Measurements from ENCODE around the gene CHPT1. TPM values are rescaled to one million over a fixed set of nuclear protein-coding genes. Genes with fewer than 3 reads are reported as not detected.
A peak's percentile ranks its signal among the peaks of the same experiment; 100 is the strongest.

Gene CHPT1
- total and polyA plus RNA-seq, 2 of the 13 experiments (the other 11 are each of a cell fraction or from before 2014, with no cell fraction given) = 117 to 178 TPM

GRCh38 chr12:101697197-101697929, at the start of gene CHPT1 (continued):
- TF ChIP-seq, protein P1, sequence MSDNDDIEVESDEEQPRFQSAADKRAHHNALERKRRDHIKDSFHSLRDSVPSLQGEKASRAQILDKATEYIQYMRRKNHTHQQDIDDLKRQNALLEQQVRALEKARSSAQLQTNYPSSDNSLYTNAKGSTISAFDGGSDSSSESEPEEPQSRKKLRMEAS (IDR thresholded peaks at IDR 0.05) = 0 out of 2 replicates have a peak, but pooled peaks have one; percentile 20
- TF ChIP-seq MZF1 (CRISPR knock-in tag; IDR thresholded peaks at IDR 0.05; ENCODE audit: borderline replicate concordance) (no peak), ZNF615 (CRISPR knock-in tag; IDR thresholded peaks at IDR 0.05; ENCODE audit: borderline replicate concordance) (no peak), ZNF468 (CRISPR knock-in tag; IDR thresholded peaks at IDR 0.05) (no peak), KDM6A (CRISPR knock-in tag; IDR thresholded peaks at IDR 0.05; ENCODE audit: low read depth) (no peak), STAG1 (CRISPR knock-in tag; IDR thresholded peaks at IDR 0.05) (peak; percentile 2; the same call in 1 of the 2 replicates), ARID5B (CRISPR knock-in tag; IDR thresholded peaks at IDR 0.05) (no peak; the same call in 1 of the 2 replicates), GATAD1 (CRISPR knock-in tag; IDR thresholded peaks at IDR 0.05) (no peak), HOXA9 (CRISPR knock-in tag; IDR thresholded peaks at IDR 0.05; ENCODE audit: borderline replicate concordance) (0 out of 2 replicates have a peak, but pooled peaks have one; percentile 5), ARNT2 (CRISPR knock-in tag; IDR thresholded peaks at IDR 0.05; ENCODE audit: low read depth) (no peak), ZNF672 (CRISPR knock-in tag; IDR thresholded peaks at IDR 0.05) (no peak; the same call in 1 of the 2 replicates), HNRNPK (IDR thresholded peaks at IDR 0.05; ENCODE audit: low read depth, low read length, poor library complexity, severe bottlenecking) (peak; percentile 31), IRF1 (CRISPR knock-in tag; IDR thresholded peaks at IDR 0.05; ENCODE audit: low read depth) (no peak), MYPOP (CRISPR knock-in tag; IDR thresholded peaks at IDR 0.05) (no peak), RBFOX2 (IDR thresholded peaks at IDR 0.05; ENCODE audit: low read depth, low read length) (peak; percentile 29; the same call in 1 of the 2 replicates), ESRRA (CRISPR knock-in tag; IDR thresholded peaks at IDR 0.05; ENCODE audit: low read depth) (no peak; the same call in 1 of the 2 replicates)
- TF ChIP-seq, protein P2, sequence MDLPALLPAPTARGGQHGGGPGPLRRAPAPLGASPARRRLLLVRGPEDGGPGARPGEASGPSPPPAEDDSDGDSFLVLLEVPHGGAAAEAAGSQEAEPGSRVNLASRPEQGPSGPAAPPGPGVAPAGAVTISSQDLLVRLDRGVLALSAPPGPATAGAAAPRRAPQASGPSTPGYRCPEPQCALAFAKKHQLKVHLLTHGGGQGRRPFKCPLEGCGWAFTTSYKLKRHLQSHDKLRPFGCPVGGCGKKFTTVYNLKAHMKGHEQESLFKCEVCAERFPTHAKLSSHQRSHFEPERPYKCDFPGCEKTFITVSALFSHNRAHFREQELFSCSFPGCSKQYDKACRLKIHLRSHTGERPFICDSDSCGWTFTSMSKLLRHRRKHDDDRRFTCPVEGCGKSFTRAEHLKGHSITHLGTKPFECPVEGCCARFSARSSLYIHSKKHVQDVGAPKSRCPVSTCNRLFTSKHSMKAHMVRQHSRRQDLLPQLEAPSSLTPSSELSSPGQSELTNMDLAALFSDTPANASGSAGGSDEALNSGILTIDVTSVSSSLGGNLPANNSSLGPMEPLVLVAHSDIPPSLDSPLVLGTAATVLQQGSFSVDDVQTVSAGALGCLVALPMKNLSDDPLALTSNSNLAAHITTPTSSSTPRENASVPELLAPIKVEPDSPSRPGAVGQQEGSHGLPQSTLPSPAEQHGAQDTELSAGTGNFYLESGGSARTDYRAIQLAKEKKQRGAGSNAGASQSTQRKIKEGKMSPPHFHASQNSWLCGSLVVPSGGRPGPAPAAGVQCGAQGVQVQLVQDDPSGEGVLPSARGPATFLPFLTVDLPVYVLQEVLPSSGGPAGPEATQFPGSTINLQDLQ (CRISPR knock-in tag; IDR thresholded peaks at IDR 0.05) = no peak
- TF ChIP-seq, protein P3, sequence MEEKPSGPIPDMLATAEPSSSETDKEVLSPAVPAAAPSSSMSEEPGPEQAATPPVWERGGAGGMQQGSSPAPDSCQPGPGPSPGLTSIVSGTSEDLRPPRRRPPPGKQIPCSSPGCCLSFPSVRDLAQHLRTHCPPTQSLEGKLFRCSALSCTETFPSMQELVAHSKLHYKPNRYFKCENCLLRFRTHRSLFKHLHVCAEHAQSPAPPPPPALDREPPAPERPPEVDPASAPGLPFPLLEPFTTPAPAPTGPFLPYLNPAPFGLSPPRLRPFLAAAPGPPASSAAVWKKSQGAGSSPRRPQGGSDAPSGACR (CRISPR knock-in tag; IDR thresholded peaks at IDR 0.05) = peak; percentile 32; the same call in 1 of the 2 replicates
